GM18508 (cell line): Measurements from ENCODE around the gene NEURL1B.

Experiments
- ATAC-seq: cut with Tn5 transposase; IDR thresholded peaks from one replicate; pipeline ENCODE4 v1.9.1; 2021; ENCODE audit warnings: moderate number of reproducible peaks; ENCODE audit not compliant: insufficient read depth, unreplicated experiment

The NEURL1B gene

GRCh38 chr5:172725273-172725672 lies 84.2 kb downstream of the NEURL1B start:
- ATAC-seq: no peak

- ATAC-seq: no peak
Observed at GRCh38 chr5:172725785-172726184, 84.7 kb downstream of the NEURL1B start.

DNA sequence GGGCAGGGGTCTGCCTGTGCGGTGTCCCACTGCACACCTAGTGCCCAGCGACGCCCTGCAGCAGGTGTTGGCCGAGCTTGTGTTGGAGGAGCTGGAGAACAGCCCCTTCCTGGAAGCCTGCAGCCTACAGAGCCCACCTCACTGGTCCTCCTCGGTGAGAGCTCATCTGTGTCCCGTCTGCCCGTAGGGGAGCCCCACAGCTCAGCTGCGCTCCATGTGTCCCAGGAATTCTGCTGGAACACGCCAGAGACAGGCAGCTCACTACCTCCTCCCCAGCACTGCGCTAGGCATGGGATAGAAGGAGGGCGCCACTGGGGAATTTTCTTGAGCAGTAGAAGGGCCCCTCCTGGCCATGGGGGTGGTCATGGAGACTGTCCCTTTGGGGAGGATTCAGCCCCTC lies 85.9 kb downstream of the NEURL1B start:
- ATAC-seq: no peak

DNA sequence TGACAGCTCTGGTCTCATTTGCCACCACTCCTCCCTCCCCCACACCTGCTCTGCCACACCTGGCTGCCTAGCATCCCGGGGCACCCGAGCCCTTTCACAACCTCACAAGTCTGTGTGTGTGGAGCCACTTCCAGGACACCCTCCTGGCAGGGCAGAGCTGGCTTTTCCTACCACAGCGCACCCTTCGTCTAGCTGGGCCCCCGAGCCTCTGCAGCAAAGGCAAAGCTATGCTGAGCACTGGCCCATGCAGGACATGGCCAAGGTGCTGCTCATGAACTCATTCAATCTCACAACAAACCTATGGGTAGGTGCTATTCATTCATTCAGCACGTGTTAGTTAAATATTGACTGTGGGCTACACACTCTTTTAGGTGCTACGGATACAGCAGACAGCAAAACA lies 86.5 kb downstream of the NEURL1B start:
- no peak for ATAC-seq

- ATAC-seq: no peak
Observed at GRCh38 chr5:172728481-172729241, 87.6 kb downstream of the NEURL1B start.

- ATAC-seq: no peak
Observed at GRCh38 chr5:172729588-172729987, 88.5 kb downstream of the NEURL1B start.

- ATAC-seq: no peak
Observed at GRCh38 chr5:172730222-172730621, 89.2 kb downstream of the NEURL1B start.

DNA sequence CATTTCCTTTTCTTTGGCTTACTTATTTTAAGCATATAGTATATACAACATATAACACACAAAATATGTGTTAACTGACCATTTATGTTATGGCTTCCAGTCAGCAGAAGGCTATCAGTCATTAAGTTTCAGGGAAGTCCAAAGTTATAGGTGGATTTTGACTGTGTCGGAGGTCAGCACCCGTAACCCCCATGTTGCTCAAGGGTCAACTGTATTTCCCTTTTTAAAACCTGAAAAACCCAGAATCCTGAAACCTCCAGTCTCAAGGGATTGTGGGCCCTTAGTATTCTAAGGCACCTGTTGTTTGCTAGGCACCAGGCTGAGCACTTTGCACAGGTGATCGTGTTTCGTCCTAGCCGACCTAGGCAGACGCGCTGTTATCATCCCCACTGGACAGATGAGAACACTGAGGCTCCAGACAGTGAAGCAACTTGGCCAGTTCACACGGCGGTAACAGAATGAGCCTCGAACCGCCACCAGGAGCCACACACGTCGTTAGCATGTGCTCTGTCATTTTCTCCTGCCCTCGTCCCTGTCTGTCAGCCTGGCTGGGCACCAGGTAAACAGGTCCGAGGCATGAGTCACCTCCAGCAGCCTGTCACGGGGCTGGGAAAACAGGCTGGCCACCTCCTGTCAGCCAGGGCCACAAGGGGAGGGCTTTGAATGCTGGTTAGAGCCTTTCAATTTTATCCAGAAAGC lies 90.1 kb downstream of the NEURL1B start:
- no peak for ATAC-seq

DNA sequence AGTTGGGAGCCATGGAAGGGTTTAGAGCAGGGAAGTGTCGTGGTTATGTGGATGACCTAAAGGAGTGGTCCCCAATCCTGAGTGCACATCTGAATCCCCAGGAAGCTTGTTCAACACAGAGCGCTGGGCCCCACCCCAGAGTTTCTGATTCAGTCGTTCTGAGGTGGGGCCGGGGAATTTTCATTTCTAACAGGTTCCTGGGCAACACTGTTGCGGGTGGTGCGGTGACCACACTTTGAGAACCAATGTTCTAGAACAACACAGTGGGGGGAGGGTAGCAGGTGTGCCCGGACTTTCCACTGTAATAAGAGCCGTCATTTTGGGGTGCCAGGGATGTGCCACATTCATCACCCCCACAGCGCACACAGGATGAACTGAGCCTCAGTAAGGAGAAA lies 90.6 kb downstream of the NEURL1B start:
- ATAC-seq: no peak

- ATAC-seq: no peak
Observed at GRCh38 chr5:172732201-172732865, 91.3 kb downstream of the NEURL1B start.

DNA sequence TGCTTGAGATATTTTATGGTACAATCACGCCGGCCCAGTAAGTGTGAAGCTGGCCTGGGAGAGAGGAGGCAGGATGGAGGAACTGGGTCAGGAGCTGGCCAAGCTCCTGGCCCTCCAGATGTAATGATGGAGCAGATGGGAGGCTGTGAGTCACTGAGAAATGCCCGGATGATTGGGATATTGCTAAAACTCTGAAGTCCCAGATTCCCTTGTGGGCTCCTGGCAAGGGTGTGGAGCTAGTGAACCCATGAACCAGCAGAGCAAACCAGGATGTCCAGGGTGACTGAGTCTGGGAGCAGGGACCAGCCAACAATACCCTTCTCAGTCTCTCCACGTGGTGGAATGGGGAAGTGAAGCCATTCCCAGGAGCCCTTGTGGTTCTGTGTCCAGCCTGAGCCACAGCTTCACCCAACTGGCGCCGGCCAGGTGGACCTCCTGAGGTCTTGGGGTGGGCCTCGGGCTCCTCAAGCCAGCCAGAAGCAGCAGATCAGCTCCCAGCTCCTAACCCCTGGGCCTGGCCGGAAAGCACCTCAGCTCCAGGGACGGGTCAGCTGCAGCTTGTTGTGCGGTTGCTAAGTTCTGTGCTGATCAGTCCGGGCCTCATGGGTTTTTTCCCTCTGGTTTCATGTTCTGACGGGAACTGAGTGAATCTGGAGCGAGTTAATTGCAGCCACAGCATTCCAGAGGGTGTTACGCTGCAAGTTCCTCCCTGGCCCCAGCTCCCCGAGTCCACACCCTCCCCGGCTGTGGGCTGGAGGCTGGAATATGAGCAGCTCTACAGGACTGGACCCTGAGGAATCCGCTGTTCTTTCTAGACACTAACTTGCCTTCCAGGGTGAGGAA lies 92.3 kb downstream of the NEURL1B start:
- ATAC-seq: no peak

DNA sequence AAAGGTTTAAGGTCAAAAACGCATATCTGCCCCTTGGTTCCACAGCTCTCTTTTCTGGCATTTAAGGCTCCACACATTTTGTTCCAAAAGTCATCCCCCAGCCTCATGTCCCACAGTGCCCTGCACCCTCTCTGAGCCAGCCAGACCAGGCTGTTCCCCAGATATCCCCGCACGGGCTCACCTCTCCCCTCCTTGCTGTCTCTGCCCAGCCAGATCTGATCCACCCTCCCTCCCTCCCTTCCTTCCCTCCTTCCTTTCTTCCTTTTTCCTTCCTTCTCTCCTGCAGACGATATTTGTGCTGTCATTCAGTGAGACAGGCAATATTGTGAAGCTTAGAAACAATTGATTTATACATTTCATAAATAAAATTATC lies 92.9 kb downstream of the NEURL1B start:
- ATAC-seq: no peak

DNA sequence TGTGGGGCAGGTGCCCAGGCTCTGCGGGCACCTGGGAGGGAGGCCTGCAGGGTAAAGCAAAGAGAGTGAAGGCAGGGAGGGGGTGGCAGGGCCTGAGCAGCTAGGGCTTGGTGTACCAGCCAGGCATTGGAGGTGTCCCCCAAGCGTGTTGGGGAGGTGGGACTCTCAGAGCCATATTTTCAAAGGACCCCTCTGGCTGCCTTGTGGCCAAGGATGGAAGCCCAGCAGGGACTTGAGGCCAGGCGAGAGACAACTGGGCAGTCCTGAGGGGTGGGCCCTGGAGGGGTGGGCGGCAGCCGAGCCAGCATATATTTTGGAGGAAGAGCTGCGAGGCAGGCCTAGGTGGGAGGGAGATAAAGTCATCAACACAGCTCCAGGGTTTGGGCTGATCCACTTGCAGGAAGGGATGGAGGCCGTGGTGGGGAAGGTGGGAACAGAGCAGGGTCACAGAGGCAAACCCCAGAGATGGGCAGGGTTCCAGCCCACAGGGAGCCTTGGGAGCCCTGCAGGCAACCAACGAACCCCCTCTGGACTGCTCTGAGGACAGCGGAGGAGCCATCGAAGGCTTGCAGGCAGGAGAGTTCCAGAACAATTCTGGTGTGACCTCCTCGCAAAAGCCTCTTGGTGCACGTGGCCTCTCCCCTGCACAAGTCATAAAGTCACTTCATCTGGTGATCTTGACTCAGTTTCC lies 94.2 kb downstream of the NEURL1B start:
- no peak for ATAC-seq

DNA sequence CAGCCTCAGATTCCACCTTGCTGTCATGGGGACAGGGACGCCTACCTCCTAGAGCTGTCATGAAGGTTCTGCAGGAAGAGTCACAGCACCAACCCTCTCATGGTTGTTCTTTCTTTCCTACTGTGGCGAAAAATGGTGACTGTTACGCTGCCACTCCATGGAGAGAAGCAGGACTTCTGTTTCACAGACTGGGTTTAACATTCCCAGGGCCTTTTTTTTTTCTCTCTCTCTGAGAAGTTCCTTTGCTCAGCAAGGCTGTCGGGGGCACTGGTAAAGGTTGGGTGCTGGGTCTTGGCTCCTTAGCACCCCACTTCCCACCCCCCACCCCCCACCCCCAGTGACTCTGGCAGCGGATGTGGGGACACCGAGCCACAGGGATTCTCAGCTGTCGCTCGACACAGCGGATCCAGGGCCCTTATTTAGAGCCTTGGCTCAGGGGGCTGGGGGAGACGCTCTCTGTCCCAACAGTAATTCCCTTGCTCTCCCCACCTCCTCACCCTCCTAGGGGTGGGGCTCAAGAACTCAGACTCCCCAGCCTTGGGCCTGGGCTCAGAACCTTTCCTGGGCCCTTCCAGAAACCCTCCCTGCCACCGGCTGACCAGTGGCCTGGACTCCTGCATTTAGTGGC lies 95.6 kb downstream of the NEURL1B start:
- ATAC-seq: no peak

DNA sequence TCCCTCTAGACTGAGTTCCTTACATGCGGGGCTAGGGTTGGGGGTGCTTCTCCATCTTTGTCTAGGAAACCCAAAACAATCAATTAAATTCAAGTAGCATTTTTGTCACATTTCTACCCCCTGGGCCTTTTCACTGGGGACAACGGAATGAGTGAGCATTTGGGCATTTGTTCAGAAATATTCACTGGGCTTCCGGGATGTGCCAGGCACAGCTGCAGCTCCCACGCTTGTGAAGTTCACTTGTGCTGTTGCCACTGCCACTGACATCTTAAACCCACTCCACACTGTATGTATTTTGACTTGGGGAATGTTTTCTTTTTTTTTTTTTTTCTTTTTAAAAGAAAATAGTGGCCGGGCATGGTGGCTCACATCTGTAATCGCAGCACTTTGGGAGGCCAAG lies 98.3 kb downstream of the NEURL1B start:
- no peak for ATAC-seq

GRCh38 chr5:172740428-172741205 lies 99.6 kb downstream of the NEURL1B start:
- ATAC-seq: no peak
